H9 (cell line): ENCODE results near the gene PRKCZ. TPM values are rescaled to one million over a fixed set of nuclear protein-coding genes. Genes with fewer than 3 reads are reported as not detected.

Source experiments
- DNase-seq: peaks from one replicate; pipeline ENCODE4 v3.0.0-alpha.2; 2017
- H2AFZ ChIP-seq: one replicate; pipeline ENCODE4 v1.6.1; 2013; ENCODE audit warnings: mild to moderate bottlenecking, low read length, control low read depth, moderate library complexity
- H2AK5ac ChIP-seq: 2 replicates; pipeline ENCODE4 v1.6.1; 2013; ENCODE audit warnings: low read length, control low read depth, mixed read lengths; ENCODE audit not compliant: insufficient read length
- H2BK120ac ChIP-seq: one replicate; pipeline ENCODE4 v1.6.1; 2013; ENCODE audit warnings: low read depth, mild to moderate bottlenecking, low read length, control low read depth, inconsistent platforms; ENCODE audit not compliant: poor library complexity, severe bottlenecking
- H2BK12ac ChIP-seq: 2 replicates; pipeline ENCODE4 v1.6.1; 2013; ENCODE audit warnings: low read length, control low read depth, mixed read lengths, low read depth; ENCODE audit not compliant: insufficient read length
- H2BK15ac ChIP-seq: 2 replicates; pipeline ENCODE4 v1.6.1; 2013; ENCODE audit warnings: low read depth, low read length, control low read depth
- H2BK20ac ChIP-seq: one replicate; pipeline ENCODE4 v1.6.1; 2013; ENCODE audit warnings: low read depth, mild to moderate bottlenecking, low read length, control low read depth, inconsistent platforms; ENCODE audit not compliant: poor library complexity, severe bottlenecking
- H2BK5ac ChIP-seq: 2 replicates; pipeline ENCODE4 v1.6.1; 2013; ENCODE audit warnings: low read length, control low read depth, mixed read lengths; ENCODE audit not compliant: insufficient read length
- H3K14ac ChIP-seq: 2 replicates; pipeline ENCODE4 v1.6.1; 2013; ENCODE audit warnings: low read length, control low read depth; ENCODE audit not compliant: insufficient read depth
- H3K18ac ChIP-seq: 2 replicates; pipeline ENCODE4 v1.6.1; 2013; ENCODE audit warnings: low read depth, mild to moderate bottlenecking, mixed read lengths, low read length, control low read depth; ENCODE audit not compliant: insufficient read length
- H3K23ac ChIP-seq: 2 replicates; pipeline ENCODE4 v1.6.1; 2013; ENCODE audit warnings: low read length, control low read depth, mixed read lengths, low read depth; ENCODE audit not compliant: insufficient read length
- H3K23me2 ChIP-seq: 2 replicates; pipeline ENCODE4 v1.6.1; 2013; ENCODE audit warnings: low read depth, mild to moderate bottlenecking, mixed read lengths, low read length, control low read depth; ENCODE audit not compliant: insufficient read length, poor library complexity, severe bottlenecking
- H3K27ac ChIP-seq: 2 replicates; pipeline ENCODE4 v1.5.1; 2013; ENCODE audit warnings: low read length, control low read depth, mixed read lengths, low read depth; ENCODE audit not compliant: insufficient read length
- H3K27me3 ChIP-seq: 2 replicates; pipeline ENCODE4 v1.6.1; 2013; ENCODE audit warnings: low read length, control low read depth, inconsistent platforms; ENCODE audit not compliant: insufficient read depth
- H3K4ac ChIP-seq: 2 replicates; pipeline ENCODE4 v1.6.1; 2013; ENCODE audit warnings: low read depth, mild to moderate bottlenecking, control low read depth, inconsistent platforms, low read length, moderate library complexity
- H3K4me1 ChIP-seq: 2 replicates; pipeline ENCODE4 v1.6.1; 2013; ENCODE audit warnings: low read length, control low read depth, inconsistent platforms; ENCODE audit not compliant: insufficient read depth
- H3K4me2 ChIP-seq: 2 replicates; pipeline ENCODE4 v1.6.1; 2013; ENCODE audit warnings: low read length, control low read depth, mixed read lengths; ENCODE audit not compliant: insufficient read length, insufficient read depth
- H3K56ac ChIP-seq: 2 replicates; pipeline ENCODE4 v1.6.1; 2013; ENCODE audit warnings: low read depth, mild to moderate bottlenecking, mixed read lengths, low read length, control low read depth; ENCODE audit not compliant: insufficient read length
- H3K79me1 ChIP-seq: 2 replicates; pipeline ENCODE4 v1.6.1; 2013; ENCODE audit warnings: low read depth, mild to moderate bottlenecking, moderate library complexity, low read length, control low read depth, inconsistent platforms; ENCODE audit not compliant: insufficient read depth, poor library complexity, severe bottlenecking
- H3K79me2 ChIP-seq: 2 replicates; pipeline ENCODE4 v1.6.1; 2013; ENCODE audit warnings: low read length, control low read depth, inconsistent platforms; ENCODE audit not compliant: insufficient read depth
- H3K9ac ChIP-seq: 2 replicates; pipeline ENCODE4 v1.6.1; 2013; ENCODE audit warnings: low read length, control low read depth, mixed read lengths; ENCODE audit not compliant: insufficient read length; ENCODE audit errors: extremely low read depth
- H3K9me3 ChIP-seq: one replicate; pipeline ENCODE4 v1.6.1; 2013; ENCODE audit warnings: low read depth, low read length, inconsistent platforms; ENCODE audit not compliant: control insufficient read depth
- H3T11ph ChIP-seq: one replicate; pipeline ENCODE4 v1.6.1; 2013; ENCODE audit warnings: mild to moderate bottlenecking, low read length, control low read depth, inconsistent platforms
- H4K20me1 ChIP-seq: one replicate; pipeline ENCODE4 v1.6.1; 2013; ENCODE audit not compliant: control insufficient read depth, insufficient read length, insufficient read depth
- H4K5ac ChIP-seq: 2 replicates; pipeline ENCODE4 v1.6.1; 2013; ENCODE audit warnings: low read depth, mild to moderate bottlenecking, mixed read lengths, low read length, control low read depth; ENCODE audit not compliant: insufficient read length
- H4K8ac ChIP-seq: replicated peaks from 2 replicates; pipeline ENCODE4 v1.6.1; 2013; ENCODE audit warnings: low read length, control low read depth, mixed read lengths, low read depth; ENCODE audit not compliant: insufficient read length
- H4K91ac ChIP-seq: 2 replicates; pipeline ENCODE4 v1.6.1; 2013; ENCODE audit warnings: low read depth, mild to moderate bottlenecking, moderate library complexity, mixed read lengths, low read length, control low read depth; ENCODE audit not compliant: insufficient read length
- H3K27ac Mint-ChIP-seq, 3 experiments: 2 replicates in 2 of 3; 3 replicates in 1 of 3; pipeline ENCODE4 v1.8.0; 2020 to 2021; ENCODE audit warnings: mixed read lengths in 3 of 3, mild to moderate bottlenecking in 1 of 3, moderate library complexity in 1 of 3
- H3K27me3 Mint-ChIP-seq: 2 replicates; pipeline ENCODE4 v1.8.0; 2021; ENCODE audit warnings: low read depth, mild to moderate bottlenecking, moderate library complexity, mixed read lengths
- H3K36me3 Mint-ChIP-seq, 3 experiments: 2 replicates in 2 of 3; 3 replicates in 1 of 3; pipeline ENCODE4 v1.8.0; 2020 to 2021; ENCODE audit warnings: low read depth in 3 of 3, mixed read lengths in 3 of 3; ENCODE audit not compliant: insufficient read depth in 1 of 3
- H3K4me1 Mint-ChIP-seq, 2 experiments: 2 replicates each; pipeline ENCODE4 v1.8.0; 2020; ENCODE audit warnings: mixed read lengths in 2 of 2
- H3K4me3 Mint-ChIP-seq, 2 experiments: 2 replicates in 1 of 2; 3 replicates in 1 of 2; pipeline ENCODE4 v1.8.0; 2020 to 2021; ENCODE audit warnings: mild to moderate bottlenecking in 2 of 2, mixed read lengths in 2 of 2, moderate library complexity in 1 of 2
- H3K9me3 Mint-ChIP-seq, 2 experiments: 2 replicates in 1 of 2; 3 replicates in 1 of 2; pipeline ENCODE4 v1.8.0; 2020; ENCODE audit warnings: mild to moderate bottlenecking in 2 of 2, mixed read lengths in 2 of 2, moderate library complexity in 1 of 2
- CTCF ChIP-seq: fragments of 200-600 bp; sonication (generic); conservative IDR thresholded peaks from 3 replicates; pipeline ENCODE4 v1.8.0; 2021; ENCODE audit warnings: antibody characterized with exemption, mild to moderate bottlenecking
- WGBS: extraction: QIAGEN DNeasy Blood & Tissue Kit; methylation state at CpG from one replicate; pipeline ENCODE4 v1.1.7; 2013; ENCODE audit warnings: missing lambda C conversion rate, low lambda C conversion rate, mixed read lengths; ENCODE audit not compliant: insufficient read length; ENCODE audit errors: extremely low coverage; 5-methylcytosine and 5-hydroxymethylcytosine counted together
- total RNA-seq: library from RNA; stranded (reverse); gene quantifications from 2 replicates; pipeline ENCODE4 v1.2.1, GENCODE V29; 2021

The PRKCZ gene
- total RNA-seq, 1 experiment from 2014 or later = 48.4 TPM

- H2BK15ac ChIP-seq = no peak overlapping the region
- H4K20me1 ChIP-seq = no peaks in the 10 kb centered on the region
- H3K79me1 ChIP-seq = no peaks in the 10 kb centered on the region
- H3K4me1 Mint-ChIP-seq = peaks cover 10 to 12% of the 10 kb centered on the region in 2 experiments; a peak in 3 of 4 replicates
- H2BK20ac ChIP-seq = no peak overlapping the region
- peak overlapping the region; percentile 23 for H3K4me2 ChIP-seq
- H3K36me3 Mint-ChIP-seq = peaks cover 10 to 24% (median 22%) of the 10 kb centered on the region in 3 experiments; a peak in 6 of 7 replicates
- H3K79me2 ChIP-seq = no peaks in the 10 kb centered on the region; the same call in 1 of the 2 replicates
- H3K4ac ChIP-seq = no peak overlapping the region
- no peak overlapping the region for H3T11ph ChIP-seq
- peak overlapping the region; percentile 76 to 88 (median 88); a peak in 5 of 7 replicates for H3K27ac Mint-ChIP-seq
- no peak overlapping the region for H4K8ac ChIP-seq
- no peaks in the 10 kb centered on the region for H3K27me3 ChIP-seq
- H4K5ac ChIP-seq = no peak overlapping the region
- peak overlapping the region; percentile 54 to 70 for H3K4me3 Mint-ChIP-seq
- no peak overlapping the region for H2BK5ac ChIP-seq
- no peak overlapping the region for H3K23ac ChIP-seq
- no peak overlapping the region for H2BK12ac ChIP-seq
- no peak overlapping the region for H3K9ac ChIP-seq
- DNase-seq = peak; percentile 96
- no peaks in the 10 kb centered on the region for H3K9me3 ChIP-seq
- no peak overlapping the region for H2BK120ac ChIP-seq
- no peak overlapping the region for H3K14ac ChIP-seq
- H3K9me3 Mint-ChIP-seq = no peaks in the 10 kb centered on the region
- H3K18ac ChIP-seq = peak overlapping the region; percentile 52
- H3K27ac ChIP-seq = no peak overlapping the region
- no peaks in the 10 kb centered on the region for H3K4me1 ChIP-seq
- no peak overlapping the region for H3K56ac ChIP-seq
- no peak overlapping the region for H4K91ac ChIP-seq
- H3K27me3 Mint-ChIP-seq = no peaks in the 10 kb centered on the region
- no peak for TF ChIP-seq CTCF
- no CpG with 5 or more reads among the region's 65 CpGs for WGBS
- H2AK5ac ChIP-seq = no peak overlapping the region
- peaks cover 5% of the 10 kb centered on the region for H3K23me2 ChIP-seq
- H2AFZ ChIP-seq = no peak overlapping the region
Measured at GRCh38 chr1:2189459-2190425, 139.5 kb downstream of the PRKCZ start.
